ENCODE results near the gene OR52E1. TPM values are rescaled to one million over a fixed set of nuclear protein-coding genes. Genes with fewer than 3 reads are reported as not detected.

OR52E1 gene
- total and polyA plus RNA-seq, 2 of the 8 experiments (the other 6 are each of a cell fraction or from before 2014, with no cell fraction given) = not detected

- Histone ChIP-seq H3K56ac (replicated peaks; ENCODE audit: insufficient read length, low read depth, low read length) (no peak overlapping the region), H2BK12ac (ENCODE audit: low read depth, low read length) (no peak overlapping the region), H3K4ac (replicated peaks; ENCODE audit: insufficient read length, low read depth, low read length) (no peak overlapping the region), H4K91ac (replicated peaks; ENCODE audit: insufficient read length, low read length) (no peak overlapping the region), H3K36me3 (ENCODE audit: control insufficient read depth in 2 of 4, insufficient read depth in 4 of 4, low read length in 3 of 4) (no peaks in the 10 kb centered on the region), H2BK20ac (ENCODE audit: low read length) (no peak overlapping the region), H4K8ac (ENCODE audit: extremely low read depth, insufficient read depth, low read length) (no peak overlapping the region), H3K23me2 (ENCODE audit: low read depth, low read length) (no peaks in the 10 kb centered on the region; the same call in 1 of the 2 replicates), H3K27me3 (replicated peaks in 1 of 4; ENCODE audit: control insufficient read depth in 3 of 4, extremely low read depth in 1 of 4, insufficient read depth in 3 of 4, low read length in 3 of 4) (no peaks in the 10 kb centered on the region), H4K20me1 (replicated peaks in 1 of 2; ENCODE audit: control insufficient read depth in 1 of 2, insufficient read depth in 2 of 2, low read length in 2 of 2) (no peaks in the 10 kb centered on the region), H3K9me3 (ENCODE audit: insufficient read depth in 2 of 2, low read depth in 1 of 2, low read length in 1 of 2) (no peaks in the 10 kb centered on the region), H4K5ac (ENCODE audit: insufficient read length, low read depth, low read length) (no peak overlapping the region), H2BK15ac (ENCODE audit: low read length) (no peak overlapping the region), H3K4me3 (ENCODE audit: extremely low read depth in 1 of 4, insufficient read depth in 2 of 4, low read depth in 3 of 4, low read length in 4 of 4) (no peak overlapping the region), H3K9ac (replicated peaks in 1 of 4; ENCODE audit: extremely low read depth in 1 of 4, low read depth in 3 of 4, low read length in 3 of 4) (no peak overlapping the region), H3K4me2 (ENCODE audit: insufficient read depth in 1 of 2, low read depth in 2 of 2, low read length in 2 of 2) (no peak overlapping the region), H3K18ac (ENCODE audit: extremely low read depth, low read length) (no peak overlapping the region), H2BK5ac (ENCODE audit: low read depth, low read length) (no peak overlapping the region), H3K14ac (ENCODE audit: insufficient read length) (no peak overlapping the region), H3K79me2 (ENCODE audit: control insufficient read depth in 1 of 2, insufficient read depth in 2 of 2, low read length in 2 of 2) (no peaks in the 10 kb centered on the region), H2AFZ (ENCODE audit: low read length) (no peak overlapping the region), H2BK120ac (replicated peaks; ENCODE audit: low read depth, low read length) (no peak overlapping the region), H3K27ac (ENCODE audit: low read depth, low read length) (no peak overlapping the region), H2AK5ac (ENCODE audit: low read depth, low read length) (no peak overlapping the region), H3K23ac (ENCODE audit: insufficient read length) (no peak overlapping the region), H3K79me1 (ENCODE audit: low read depth, low read length) (no peaks in the 10 kb centered on the region), H3K4me1 (replicated peaks in 1 of 4; ENCODE audit: control insufficient read depth in 3 of 4, insufficient read depth in 4 of 4, low read length in 3 of 4) (no peaks in the 10 kb centered on the region; a peak in 1 of 7 replicates)
- DNase-seq (ENCODE audit: low read depth in 1 of 2, low spot score in 2 of 2) = no peak
- CTCF ChIA-PET (ENCODE audit: partially characterized antibody) = interaction anchor here (1.0 kb wide), 1 partner anchor 493 kb away, joined by 3 read pairs; no protein-coding TSS in a partner anchor
- FAIRE-seq = no peak
- POLR2A ChIA-PET (ENCODE audit: partially characterized antibody) = no interaction called here
- WGBS, 2 experiments (ENCODE audit: extremely low coverage in 1 of 2, insufficient coverage in 1 of 2, insufficient read length in 1 of 2, insufficient replicate concordance in 2 of 2, low coverage in 1 of 2, low lambda C conversion rate in 2 of 2, missing lambda C conversion rate in 1 of 2) = 64 to 100% methylated on average over 1 of the region's 1 CpG
- TF ChIP-seq CREB1 (IDR thresholded peaks at IDR 0.05) = no peak
- no peak for TF ChIP-seq CTCF (IDR thresholded peaks at IDR 0.05; ENCODE audit: control extremely low read depth in 1 of 3, insufficient read depth in 1 of 3, low read depth in 1 of 3, low read length in 3 of 3)
- no peak for TF ChIP-seq KDM5A (IDR thresholded peaks at IDR 0.05; ENCODE audit: low read length)
- no peak for TF ChIP-seq SIX5 (IDR thresholded peaks at IDR 0.05; ENCODE audit: low read depth, low read length)
- no peak for TF ChIP-seq HDAC2 (IDR thresholded peaks at IDR 0.05; ENCODE audit: borderline replicate concordance in 1 of 2, low read depth in 2 of 2, low read length in 2 of 2)
- TF ChIP-seq TAF1 (IDR thresholded peaks at IDR 0.05; ENCODE audit: low read depth, low read length) = no peak
- TF ChIP-seq RFX5 (IDR thresholded peaks at IDR 0.05; ENCODE audit: borderline replicate concordance, low read depth, low read length) = no peak
- TF ChIP-seq TEAD4 (IDR thresholded peaks at IDR 0.05; ENCODE audit: low read depth, low read length) = no peak
- TF ChIP-seq CTBP2 (IDR thresholded peaks at IDR 0.05; ENCODE audit: borderline replicate concordance, insufficient read depth, insufficient read length, low read length) = no peak
- no peak for TF ChIP-seq ZNF274 (IDR thresholded peaks at IDR 0.05; ENCODE audit: borderline replicate concordance, extremely low read depth, low read length)
Observed at GRCh38 chr11:5118893-5119292, 49.5 kb downstream of the OR52E1 start.
